H1 (cell line): ENCODE measurements around the gene PNRC1.

Experiments
- CTCF ChIP-seq, 3 experiments: IDR thresholded peaks; 1 replicate in 2 of 3; 2 replicates in 1 of 3; pipeline versions ENCODE4 v1.5.1 to v1.6.1; 2011; ENCODE audit warnings: low read length in 3 of 3, mild to moderate bottlenecking in 3 of 3, inconsistent platforms in 2 of 3, low read depth in 1 of 3, moderate library complexity in 1 of 3; ENCODE audit not compliant: insufficient read depth in 1 of 3; ENCODE audit errors: control extremely low read depth in 1 of 3
- EGR1 ChIP-seq: IDR thresholded peaks from 2 replicates; pipeline ENCODE4 v1.6.1; 2011; ENCODE audit warnings: low read depth, low read length, borderline replicate concordance
- EP300 ChIP-seq, 2 experiments: IDR thresholded peaks; 1 replicate in 1 of 2; 2 replicates in 1 of 2; pipeline ENCODE4 v1.6.1; 2011 to 2012; ENCODE audit warnings: low read depth in 2 of 2, low read length in 2 of 2, mild to moderate bottlenecking in 2 of 2, borderline replicate concordance in 1 of 2, inconsistent platforms in 1 of 2, moderate library complexity in 1 of 2
- EZH2 ChIP-seq: fragments of 200-600 bp; sonication (generic); IDR thresholded peaks from 2 replicates; pipeline ENCODE4 v1.7.1; 2012; ENCODE audit warnings: low read depth, mild to moderate bottlenecking, moderate library complexity, low read length, inconsistent platforms; ENCODE audit not compliant: severe bottlenecking
- PHF8 ChIP-seq: fragments of 200-600 bp; sonication (generic); conservative IDR thresholded peaks from 2 replicates; pipeline ENCODE4 v1.7.1; 2012; ENCODE audit warnings: low read depth, mild to moderate bottlenecking, inconsistent platforms, low read length, moderate library complexity
- POLR2AphosphoS5 ChIP-seq: IDR thresholded peaks from 2 replicates; pipeline ENCODE4 v1.6.1; 2011; ENCODE audit warnings: low read depth, low read length
- SP2 ChIP-seq: IDR thresholded peaks from 2 replicates; pipeline ENCODE4 v1.6.1; 2012; ENCODE audit warnings: mild to moderate bottlenecking, low read length, inconsistent platforms
- TAF1 ChIP-seq: IDR thresholded peaks from 2 replicates; pipeline ENCODE4 v1.6.1; 2011; ENCODE audit warnings: mild to moderate bottlenecking, low read depth, low read length
- ZNF274 ChIP-seq: IDR thresholded peaks from 2 replicates; pipeline ENCODE4 v1.7.0; 2012; ENCODE audit warnings: low read length, borderline replicate concordance; ENCODE audit errors: extremely low read depth
- TF ChIP-seq, protein P1 (sequence below): IDR thresholded peaks from 2 replicates; pipeline ENCODE4 v1.6.1; 2012; ENCODE audit warnings: inconsistent platforms

- TF ChIP-seq TAF1 (no peak), SP2 (no peak), EZH2 (no peak), POLR2AphosphoS5 (no peak), CTCF (IDR thresholded peaks at IDR 0.05; ENCODE audit: control extremely low read depth in 1 of 3, insufficient read depth in 1 of 3, low read depth in 1 of 3, low read length in 3 of 3) (no peak), EP300 (IDR thresholded peaks at IDR 0.05; ENCODE audit: borderline replicate concordance in 1 of 2, low read depth in 2 of 2, low read length in 2 of 2) (no peak), EGR1 (no peak), PHF8 (no peak), ZNF274 (no peak)
- TF ChIP-seq, protein P1, sequence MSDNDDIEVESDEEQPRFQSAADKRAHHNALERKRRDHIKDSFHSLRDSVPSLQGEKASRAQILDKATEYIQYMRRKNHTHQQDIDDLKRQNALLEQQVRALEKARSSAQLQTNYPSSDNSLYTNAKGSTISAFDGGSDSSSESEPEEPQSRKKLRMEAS: no peak
Measured at GRCh38 chr6:89054208-89054607, 26.3 kb upstream of the PNRC1 start.
